ENCODE results near the gene GNPDA2.

DNA sequence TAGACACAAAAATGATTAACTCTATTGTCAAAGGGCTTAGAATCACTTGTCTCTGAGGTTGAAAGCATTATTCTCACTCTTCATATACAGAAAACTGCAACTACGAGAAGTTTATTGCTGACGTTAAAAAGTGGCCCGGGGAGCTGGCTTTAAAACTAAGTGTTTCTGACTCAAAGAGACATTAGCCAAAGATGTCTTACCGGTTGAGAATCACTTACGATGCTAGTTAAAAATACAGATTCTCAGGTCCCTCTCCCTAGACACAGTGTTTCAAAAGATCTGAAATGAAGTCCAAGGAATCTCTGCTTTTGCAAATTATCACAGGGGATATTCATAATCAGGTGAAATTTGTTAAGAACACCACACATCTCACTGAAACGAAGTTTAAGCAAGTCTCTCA lies 1.2 kb downstream of the GNPDA2 start:
- TF ChIP-seq, protein P1, sequence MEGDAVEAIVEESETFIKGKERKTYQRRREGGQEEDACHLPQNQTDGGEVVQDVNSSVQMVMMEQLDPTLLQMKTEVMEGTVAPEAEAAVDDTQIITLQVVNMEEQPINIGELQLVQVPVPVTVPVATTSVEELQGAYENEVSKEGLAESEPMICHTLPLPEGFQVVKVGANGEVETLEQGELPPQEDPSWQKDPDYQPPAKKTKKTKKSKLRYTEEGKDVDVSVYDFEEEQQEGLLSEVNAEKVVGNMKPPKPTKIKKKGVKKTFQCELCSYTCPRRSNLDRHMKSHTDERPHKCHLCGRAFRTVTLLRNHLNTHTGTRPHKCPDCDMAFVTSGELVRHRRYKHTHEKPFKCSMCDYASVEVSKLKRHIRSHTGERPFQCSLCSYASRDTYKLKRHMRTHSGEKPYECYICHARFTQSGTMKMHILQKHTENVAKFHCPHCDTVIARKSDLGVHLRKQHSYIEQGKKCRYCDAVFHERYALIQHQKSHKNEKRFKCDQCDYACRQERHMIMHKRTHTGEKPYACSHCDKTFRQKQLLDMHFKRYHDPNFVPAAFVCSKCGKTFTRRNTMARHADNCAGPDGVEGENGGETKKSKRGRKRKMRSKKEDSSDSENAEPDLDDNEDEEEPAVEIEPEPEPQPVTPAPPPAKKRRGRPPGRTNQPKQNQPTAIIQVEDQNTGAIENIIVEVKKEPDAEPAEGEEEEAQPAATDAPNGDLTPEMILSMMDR (IDR thresholded peaks at IDR 0.05), result no peak
- no peak for TF ChIP-seq POLR2A (IDR thresholded peaks at IDR 0.05)

Measured in heart left ventricle (tissue), 13 donors.